EH (cell line): ENCODE measurements around the gene ADGRL3.

Source experiments
- DNase-seq: peaks from one replicate; pipeline ENCODE4 v3.0.0-alpha.2; 2015; ENCODE audit warnings: low read depth

The ADGRL3 gene

DNA sequence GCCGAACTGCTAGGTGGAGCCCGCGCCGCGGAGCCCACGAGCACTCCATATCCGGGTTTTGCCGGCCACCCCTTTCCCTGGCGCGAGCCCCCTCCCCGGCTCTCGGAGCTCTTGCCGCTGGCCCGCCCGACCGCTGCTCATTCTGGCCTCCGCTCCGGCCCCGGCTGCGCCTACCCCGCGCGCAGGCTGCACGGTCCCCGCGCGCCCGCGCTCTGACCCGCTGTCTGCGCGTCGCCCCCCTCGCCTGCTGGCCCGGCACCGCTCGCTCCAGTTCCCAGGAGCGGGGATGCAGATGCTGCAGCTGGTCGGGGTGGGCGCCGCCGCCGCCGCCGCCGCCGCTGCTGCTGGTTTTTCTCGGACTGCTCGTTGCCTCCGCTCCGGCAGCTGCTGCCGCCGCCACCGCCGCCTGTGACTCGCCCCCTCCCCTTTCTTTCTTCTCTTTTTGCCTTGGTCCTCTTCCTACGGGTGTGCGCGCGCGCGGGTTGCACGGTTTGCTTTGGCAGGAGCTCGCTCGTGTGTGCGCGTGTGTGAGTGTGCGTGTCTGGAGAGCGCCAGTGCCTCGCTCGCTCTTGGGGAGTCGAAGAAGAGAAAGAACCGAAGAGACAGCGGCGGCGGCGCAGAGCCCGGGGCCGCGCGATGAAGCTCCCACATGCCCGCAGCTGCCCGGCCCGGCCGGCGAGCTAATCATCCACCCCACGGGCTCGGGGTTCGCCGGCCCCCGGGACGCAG is at the start of gene ADGRL3:
ADGRL3 (plus strand) TSS at position 140 of the 729 bp plus-strand sequence.
- DNase-seq, result peak; percentile 31

DNA sequence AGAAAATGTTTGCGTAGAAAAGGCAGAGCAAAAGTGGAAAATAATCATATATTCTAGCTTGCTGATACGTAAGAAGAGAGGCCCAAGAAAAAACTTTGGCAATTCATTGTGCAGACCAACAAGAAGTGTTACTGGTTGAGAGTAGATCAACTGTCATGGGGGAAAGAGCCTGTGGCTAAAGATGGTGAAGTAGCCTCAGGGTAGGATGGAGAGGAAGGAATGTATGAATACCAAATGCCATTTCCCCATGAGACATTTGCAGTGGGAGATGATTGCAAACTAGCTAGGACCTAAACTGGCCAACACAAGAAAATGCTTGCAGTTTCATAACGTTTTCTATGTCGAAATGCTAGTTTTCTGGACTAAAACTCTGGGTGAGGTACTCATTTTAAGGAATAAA is 47.7 kb upstream of the ADGRL3 start:
- DNase-seq, result no peak

DNA sequence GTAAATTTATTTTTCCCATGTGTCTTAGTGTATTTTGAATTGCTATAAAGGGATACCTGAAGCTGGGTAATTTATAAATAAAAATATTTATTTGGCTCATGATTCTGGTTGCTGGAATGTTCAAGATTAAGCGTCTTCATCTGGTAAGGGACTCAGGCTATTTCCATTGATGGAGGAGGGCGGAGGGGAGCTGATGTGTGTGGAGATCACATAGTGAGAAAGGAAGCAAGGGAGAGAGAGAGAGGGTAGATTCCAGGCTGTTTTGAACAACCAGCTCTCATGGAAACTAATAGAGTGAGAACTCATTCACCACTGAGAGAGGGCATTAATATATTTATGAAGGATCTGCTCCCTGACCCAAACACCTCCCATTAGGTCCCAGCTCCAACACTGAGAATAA is 39.6 kb upstream of the ADGRL3 start:
- DNase-seq, result no peak

DNA sequence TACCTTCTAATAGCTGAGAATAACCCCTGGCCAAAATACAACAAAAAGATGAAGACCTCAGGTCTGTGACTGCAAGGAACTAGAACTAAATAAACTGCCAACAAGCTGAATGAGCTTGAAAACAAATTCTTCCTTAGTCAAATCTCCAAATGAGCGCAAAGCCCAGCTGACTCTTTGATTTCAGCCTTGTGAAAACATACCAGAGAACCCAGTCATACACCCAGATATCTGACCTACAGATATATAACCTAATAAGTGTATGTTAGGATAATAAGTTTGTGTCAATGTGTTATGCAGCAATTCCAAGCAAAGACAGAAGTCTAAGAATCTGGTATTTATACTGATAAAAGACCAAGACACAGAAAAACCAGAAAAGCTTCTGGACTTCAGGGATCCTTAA is 38.0 kb upstream of the ADGRL3 start:
- DNase-seq, result no peak

DNA sequence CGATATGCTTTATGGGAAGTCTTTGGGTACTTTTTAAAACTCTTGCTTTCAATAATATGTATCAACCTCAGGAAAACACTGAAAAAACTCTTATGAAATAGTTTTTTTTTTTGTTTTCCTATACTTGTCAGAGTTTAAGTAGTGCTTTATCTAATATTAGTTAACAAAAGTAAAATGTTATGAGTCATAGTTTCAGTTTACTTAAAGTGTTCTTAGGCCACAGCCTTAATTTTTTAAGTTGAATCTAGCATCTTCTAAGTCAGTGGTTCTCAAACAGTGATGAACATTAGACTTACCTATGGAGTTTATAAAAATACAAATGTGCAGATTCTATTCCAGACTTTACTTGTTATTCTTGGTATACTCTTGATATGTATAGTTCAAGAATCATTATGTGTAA is 26.3 kb upstream of the ADGRL3 start:
- no peak for DNase-seq

DNA sequence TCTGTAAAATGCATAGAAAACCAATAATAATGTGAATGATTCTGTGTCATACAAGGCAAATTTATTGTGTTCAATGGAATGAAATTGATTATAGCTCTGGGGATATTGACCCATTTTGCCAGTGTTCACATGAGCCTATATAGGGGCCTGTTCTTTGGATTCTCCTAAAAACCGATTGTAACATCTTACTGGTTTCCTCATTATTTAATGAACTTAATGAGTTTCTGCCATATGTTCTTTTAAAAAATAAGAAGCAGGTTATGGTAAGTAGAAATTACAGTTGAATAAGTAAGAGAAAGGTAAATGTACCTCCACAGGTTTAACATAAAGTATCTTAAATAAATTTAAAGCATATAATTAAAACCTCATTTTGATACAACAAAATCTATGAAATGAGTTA is 24.6 kb upstream of the ADGRL3 start:
- no peak for DNase-seq

- no peak for DNase-seq
Measured at GRCh38 chr4:61177367-61177766, 22.8 kb upstream of the ADGRL3 start.

- no peak for DNase-seq
Measured at GRCh38 chr4:61180405-61180804, 19.7 kb upstream of the ADGRL3 start.

GRCh38 chr4:61182915-61183314 is 17.2 kb upstream of the ADGRL3 start:
- DNase-seq, result no peak

DNA sequence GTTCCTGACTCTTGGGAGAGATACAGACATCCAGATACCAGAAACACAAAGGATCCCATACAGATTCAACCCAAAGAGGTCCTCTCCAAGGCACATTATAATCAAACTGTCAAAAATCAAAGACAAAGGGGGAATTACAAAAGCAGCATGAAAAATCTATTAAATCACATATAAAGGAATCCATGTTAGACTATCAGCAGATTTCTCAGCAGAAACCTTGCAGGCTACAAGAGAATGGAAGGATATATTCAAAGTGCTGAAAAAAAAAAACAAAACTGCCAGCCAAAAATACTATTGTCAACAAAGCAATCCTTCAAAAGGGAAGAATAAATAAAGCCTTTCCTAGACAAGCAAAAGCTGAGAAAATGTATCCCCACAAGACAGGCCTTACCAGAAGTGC is 14.8 kb upstream of the ADGRL3 start:
- no peak for DNase-seq

- DNase-seq, result no peak
Measured at GRCh38 chr4:61192392-61192791, 7.7 kb upstream of the ADGRL3 start.

- DNase-seq, result no peak
Measured at GRCh38 chr4:61193863-61194262, 6.3 kb upstream of the ADGRL3 start.

DNA sequence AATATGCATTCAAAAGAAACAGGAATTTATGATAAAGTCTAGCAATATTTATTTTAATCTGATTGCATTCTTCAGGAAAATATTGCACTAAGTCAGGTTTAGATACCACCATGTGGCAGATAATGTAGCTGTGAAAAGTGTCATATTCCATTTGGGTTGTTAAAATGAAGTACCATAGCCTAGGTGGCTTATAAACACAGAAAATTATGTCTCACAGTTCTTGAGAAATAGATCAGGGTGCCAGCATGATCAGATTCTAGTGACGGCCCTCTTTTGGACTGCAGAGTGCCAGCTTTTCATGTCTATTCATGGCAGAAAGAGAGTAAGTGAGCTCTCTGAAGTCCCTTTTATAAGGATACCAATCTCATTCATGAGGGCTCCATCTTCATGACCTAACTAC is 5.6 kb upstream of the ADGRL3 start:
- DNase-seq, result no peak

DNA sequence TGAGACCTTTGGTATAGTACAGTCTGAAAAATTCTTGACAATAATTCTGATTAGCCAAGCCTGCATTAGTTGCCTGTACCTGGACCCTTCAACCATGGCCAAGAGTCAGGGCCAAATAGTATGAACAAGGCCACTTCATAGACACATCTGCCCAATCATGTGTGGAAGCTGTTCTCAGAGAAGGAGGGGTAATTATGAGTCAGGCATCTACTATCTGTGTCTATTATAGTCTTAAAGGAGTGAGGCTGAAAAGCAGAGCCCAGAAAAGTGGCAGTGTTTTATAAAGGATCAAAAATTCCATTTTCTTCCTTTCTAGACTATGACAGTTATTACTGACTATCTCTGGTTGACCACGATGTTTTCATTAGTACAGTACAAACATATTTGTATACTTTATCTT is 5.0 kb upstream of the ADGRL3 start:
- no peak for DNase-seq

DNA sequence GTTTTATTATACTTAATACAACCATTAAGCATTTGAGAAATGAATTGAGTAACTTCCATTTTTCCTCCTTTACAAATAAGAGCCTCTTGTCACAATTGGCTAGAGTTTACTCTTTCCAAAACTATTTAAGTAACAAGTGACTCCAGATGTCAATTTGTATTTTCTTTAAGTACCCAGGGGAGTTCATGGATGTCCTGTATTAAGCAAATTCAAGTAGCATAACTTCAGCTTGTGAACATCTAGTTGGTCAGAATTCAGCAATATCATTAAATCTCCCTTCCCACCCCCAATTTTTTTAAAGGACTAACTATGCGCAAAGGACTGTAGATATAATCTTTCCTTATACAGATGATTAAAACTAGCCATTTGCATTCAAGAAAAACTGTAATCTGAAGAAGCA is 1.4 kb upstream of the ADGRL3 start:
- no peak for DNase-seq

DNA sequence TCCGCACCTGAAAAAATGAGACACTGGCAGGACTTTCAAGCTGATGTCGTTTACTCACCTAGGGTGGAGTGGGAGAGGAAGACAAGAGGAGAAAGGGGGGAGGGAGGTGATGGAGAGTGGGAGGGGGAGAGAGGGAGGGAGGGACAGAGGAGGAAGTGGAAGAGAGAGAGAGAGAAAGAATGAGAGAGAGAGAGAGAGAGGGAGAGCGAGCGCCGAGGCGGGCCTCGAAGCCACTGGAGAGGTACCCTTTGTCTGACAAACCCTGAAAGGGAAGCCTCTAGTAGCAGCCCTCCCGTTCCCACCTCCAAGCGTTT is 296 bp upstream of the ADGRL3 start:
- DNase-seq, result no peak

DNA sequence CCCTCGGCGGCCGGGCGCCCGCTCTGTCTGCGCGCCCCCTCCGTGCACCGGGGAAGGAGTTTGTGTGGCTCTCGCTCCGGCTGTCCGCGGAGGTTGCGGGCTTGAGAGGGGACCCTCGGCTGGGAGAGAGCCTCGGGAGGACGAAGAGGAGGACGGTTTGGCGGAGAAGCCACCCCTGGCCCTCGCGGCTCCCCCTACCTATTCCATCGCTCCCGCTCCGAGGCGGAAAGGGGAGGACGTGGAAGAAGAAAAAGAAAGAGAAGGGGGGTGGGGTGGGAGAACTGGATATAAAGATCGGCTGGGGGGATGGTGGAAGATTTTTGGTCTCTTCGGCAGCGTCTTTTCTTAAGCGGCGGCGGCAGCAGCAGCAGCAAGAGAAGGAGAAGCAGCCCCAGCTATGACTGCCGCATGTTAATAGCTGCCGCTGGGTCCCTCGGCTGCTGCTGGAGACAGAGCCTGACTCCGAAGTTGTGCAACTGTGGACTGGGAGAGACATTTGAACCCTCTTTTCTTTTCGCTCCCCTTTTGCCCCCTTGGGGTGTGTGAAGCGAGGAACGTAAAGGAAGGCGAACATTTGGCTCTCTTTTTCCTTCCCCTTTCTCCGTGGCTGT is 895 bp downstream of the ADGRL3 start:
- peak; percentile 30 for DNase-seq

- DNase-seq, result no peak
Measured at GRCh38 chr4:61201561-61201960, 1.4 kb downstream of the ADGRL3 start.

DNA sequence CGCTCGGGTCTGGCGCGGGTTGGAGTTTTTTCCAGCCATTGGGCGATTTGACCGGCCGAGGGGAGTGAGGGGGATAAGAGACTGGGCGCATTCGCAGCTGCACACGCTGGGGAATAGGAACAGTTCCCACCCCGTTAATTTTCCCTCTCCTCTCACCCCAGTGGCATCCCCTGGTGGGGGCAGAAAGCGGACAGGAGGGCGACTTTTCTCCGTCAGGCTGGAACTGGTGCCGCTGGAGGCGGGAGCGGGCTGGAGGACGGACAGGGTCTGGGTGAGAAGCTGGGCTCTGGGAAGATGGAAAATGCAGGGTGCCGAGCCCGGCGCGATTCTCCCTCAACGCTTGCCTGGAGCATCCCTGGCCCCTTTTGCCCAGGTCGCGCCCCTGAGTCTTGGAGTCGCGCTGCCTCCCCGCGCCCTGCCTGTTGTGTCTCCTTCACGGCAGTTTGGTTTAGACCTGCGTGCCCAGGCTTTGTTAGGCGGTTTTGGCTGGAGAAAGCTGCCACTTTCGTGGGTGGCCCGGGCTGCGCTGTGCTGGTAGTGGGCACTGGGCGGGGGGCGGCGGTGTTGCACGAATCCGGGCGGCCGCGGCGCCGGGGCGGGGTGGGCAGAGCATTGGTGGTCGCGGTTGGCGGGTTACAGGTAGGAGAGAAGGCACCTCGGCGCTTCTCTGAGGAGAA is 2.0 kb downstream of the ADGRL3 start:
- DNase-seq, result no peak

- DNase-seq, result no peak
Measured at GRCh38 chr4:61202638-61203435, 2.7 kb downstream of the ADGRL3 start.

- no peak for DNase-seq
Measured at GRCh38 chr4:61203436-61203790, 3.3 kb downstream of the ADGRL3 start.

DNA sequence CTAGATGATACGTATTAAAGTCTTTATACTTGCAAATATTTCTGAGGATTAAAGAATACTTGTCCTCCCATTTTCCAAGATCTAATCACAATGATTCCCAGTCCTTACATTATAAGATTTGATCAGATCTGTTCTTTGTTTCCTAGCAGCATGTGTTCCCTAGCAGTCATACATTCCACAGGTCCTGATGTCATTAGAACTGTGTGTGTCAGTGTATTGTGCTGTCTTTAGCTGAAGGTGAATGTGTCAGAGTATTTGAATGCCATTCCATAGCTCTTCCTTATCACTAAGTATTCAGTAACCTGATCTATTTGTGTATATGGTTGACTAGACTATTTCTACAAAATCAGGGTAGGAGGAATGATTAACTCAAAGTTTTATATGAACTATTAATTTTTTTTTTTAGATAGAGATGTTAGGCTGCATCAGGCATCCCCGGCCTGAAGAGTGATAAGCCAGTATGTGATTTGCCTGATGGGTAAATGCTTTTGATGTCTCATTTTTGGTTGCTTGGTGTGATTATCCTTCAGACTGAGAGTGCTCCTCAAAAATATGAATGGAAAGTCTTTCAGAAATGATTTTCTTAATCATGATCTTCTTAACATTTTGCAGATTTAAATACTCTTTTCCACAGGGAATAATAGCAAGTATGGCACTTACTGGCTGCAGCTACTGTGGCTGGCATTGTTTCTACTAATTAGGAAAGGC is 4.4 kb downstream of the ADGRL3 start:
- peak; percentile 3 for DNase-seq
